Cardiac muscle cell (in vitro differentiated cells and primary cell): ENCODE results near the gene ADRB1. TPM values are rescaled to one million over a fixed set of nuclear protein-coding genes. Genes with fewer than 3 reads are reported as not detected.

Source experiments
- DNase-seq, 2 donors: peaks; one replicate each; pipeline versions ENCODE4 v3.0.0 to v3.0.0-alpha.2; 2010 to 2017; ENCODE audit warnings: low read depth in 1 of 2, low spot score in 1 of 2
- H3K27ac ChIP-seq: fragments of 200-600 bp; sonication (generic); 2 replicates; pipeline ENCODE4 v1.5.1; 2016
- H3K27me3 ChIP-seq: fragments of 200-600 bp; sonication (generic); 2 replicates; pipeline ENCODE4 v1.6.0; 2016; ENCODE audit warnings: control low read depth
- H3K36me3 ChIP-seq: fragments of 200-600 bp; sonication (generic); 2 replicates; pipeline ENCODE4 v1.5.1; 2016; ENCODE audit warnings: control low read depth
- H3K4me1 ChIP-seq: fragments of 200-600 bp; sonication (generic); 2 replicates; pipeline ENCODE4 v1.8.1; 2017; ENCODE audit warnings: low read depth, mild to moderate bottlenecking, mixed run types
- H3K4me3 ChIP-seq: fragments of 200-600 bp; sonication (generic); 2 replicates; pipeline ENCODE4 v1.5.1; 2016; ENCODE audit warnings: mild to moderate bottlenecking
- H3K9me3 ChIP-seq: fragments of 200-600 bp; sonication (generic); 2 replicates; pipeline ENCODE4 v1.5.1; 2017; ENCODE audit warnings: low read depth, mild to moderate bottlenecking, control low read depth
- CTCF ChIP-seq: IDR thresholded peaks from 2 replicates; pipeline ENCODE4 v1.5.1; 2012; ENCODE audit warnings: low read depth, mild to moderate bottlenecking, low read length
- polyA plus RNA-seq: library from polyadenylated mRNA; unstranded; fragments of >200 nt; fragmentation: Nextera tagmentation; extraction: Ambion mirVana; gene quantifications from 2 replicates; pipeline ENCODE4 v1.2.1, GENCODE V29; 2016
- total RNA-seq: library from RNA; depleted of rRNA; stranded (reverse); fragments of >200 nt; gene quantifications from 2 replicates; pipeline ENCODE4 v1.2.3, GENCODE V29; 2016

Gene ADRB1
- total and polyA plus RNA-seq, 2 experiments from 2014 or later = 0.28 to 0.69 TPM

- H3K27ac ChIP-seq = no peak overlapping the region
- no peaks in the 10 kb centered on the region for H3K9me3 ChIP-seq
- no peak for DNase-seq
- H3K4me1 ChIP-seq = peaks cover 10% of the 10 kb centered on the region
- TF ChIP-seq CTCF = no peak
- no peaks in the 10 kb centered on the region for H3K27me3 ChIP-seq
- no peak overlapping the region for H3K4me3 ChIP-seq
- no peaks in the 10 kb centered on the region for H3K36me3 ChIP-seq
Observed at GRCh38 chr10:114079421-114079820, 35.8 kb downstream of the ADRB1 start.

- TF ChIP-seq CTCF = no peak
- Histone ChIP-seq H3K4me1 (peaks cover 10% of the 10 kb centered on the region), H3K27ac (no peak overlapping the region), H3K4me3 (no peak overlapping the region), H3K27me3 (no peaks in the 10 kb centered on the region), H3K9me3 (no peaks in the 10 kb centered on the region), H3K36me3 (no peaks in the 10 kb centered on the region)
- no peak for DNase-seq
Observed at GRCh38 chr10:114081911-114082583, 38.4 kb downstream of the ADRB1 start.

GRCh38 chr10:114083040-114083439 is 39.4 kb downstream of the ADRB1 start:
- no peaks in the 10 kb centered on the region for H3K9me3 ChIP-seq
- no peaks in the 10 kb centered on the region for H3K27me3 ChIP-seq
- DNase-seq = no peak
- H3K36me3 ChIP-seq = no peaks in the 10 kb centered on the region
- TF ChIP-seq CTCF = no peak
- H3K4me3 ChIP-seq = no peak overlapping the region
- H3K27ac ChIP-seq = no peak overlapping the region
- peaks cover 6% of the 10 kb centered on the region for H3K4me1 ChIP-seq

GRCh38 chr10:114084215-114084614 is 40.5 kb downstream of the ADRB1 start:
- no peak for TF ChIP-seq CTCF
- Histone ChIP-seq H3K36me3 (no peaks in the 10 kb centered on the region), H3K27me3 (no peaks in the 10 kb centered on the region), H3K9me3 (no peaks in the 10 kb centered on the region), H3K4me3 (no peak overlapping the region), H3K27ac (no peak overlapping the region), H3K4me1 (no peaks in the 10 kb centered on the region)
- DNase-seq = no peak

- DNase-seq = no peak
- Histone ChIP-seq H3K4me1 (no peaks in the 10 kb centered on the region), H3K36me3 (no peaks in the 10 kb centered on the region), H3K9me3 (no peaks in the 10 kb centered on the region), H3K4me3 (no peak overlapping the region), H3K27me3 (no peaks in the 10 kb centered on the region), H3K27ac (no peak overlapping the region)
- TF ChIP-seq CTCF = no peak
Observed at GRCh38 chr10:114087255-114087654, 43.6 kb downstream of the ADRB1 start.
